GM18909 (cell line): Measurements from ENCODE around the gene SERTAD3.
"Not testable (repeated sequence)": the region's sequence is repeated elsewhere in the genome, so short reads cannot be mapped to it uniquely, and the experiment has no call there.

Experiments
- ATAC-seq: cut with Tn5 transposase; IDR thresholded peaks from one replicate; pipeline ENCODE4 v1.9.1; 2021; ENCODE audit warnings: mild to moderate bottlenecking; ENCODE audit not compliant: unreplicated experiment, poor library complexity

Gene SERTAD3

GRCh38 chr19:40428197-40428596 is 15.9 kb downstream of the SERTAD3 start:
- not testable (repeated sequence) for ATAC-seq

DNA sequence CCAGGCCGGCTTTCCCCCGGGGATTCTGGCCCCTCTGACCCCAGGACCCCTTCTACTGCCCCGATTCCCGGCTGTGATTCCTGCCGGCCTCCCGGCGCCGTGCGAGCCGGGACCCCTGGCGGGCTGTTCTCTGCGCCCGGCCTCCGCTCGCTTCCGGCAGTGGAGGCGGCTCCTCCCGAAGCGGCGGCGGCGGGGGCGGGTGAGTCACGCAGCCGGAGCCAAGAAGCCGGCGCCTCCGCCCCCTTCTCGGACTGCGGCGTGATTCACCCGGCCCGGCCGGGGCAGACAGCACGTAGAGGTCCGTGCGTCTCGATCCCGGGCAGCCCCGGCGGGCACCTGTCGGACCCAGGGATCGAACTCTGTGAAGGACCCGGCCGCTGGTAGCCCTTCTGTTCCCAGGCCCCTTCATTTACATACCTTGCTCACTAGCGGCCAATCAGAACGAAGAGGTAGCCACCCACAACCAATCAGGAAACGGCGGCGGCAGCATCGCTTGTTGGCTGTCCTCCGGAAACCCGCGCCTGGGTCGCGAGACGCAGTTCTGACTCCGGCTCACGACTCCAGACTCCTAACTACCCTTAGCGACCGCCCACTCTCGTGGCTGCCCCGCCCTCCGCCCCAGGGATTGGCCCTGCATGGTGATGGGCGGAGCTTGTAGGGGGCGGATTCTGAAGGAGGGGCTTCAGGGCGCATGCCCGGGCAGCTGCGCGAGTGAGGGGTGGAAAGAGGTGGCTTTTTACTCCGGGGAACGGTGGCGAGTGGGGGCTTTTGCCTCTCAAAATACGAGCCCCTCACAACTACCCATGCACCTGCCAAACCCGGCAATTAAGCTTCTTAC is 18.5 kb downstream of the SERTAD3 start, which contains the start of gene SERTAD1:
Gene SERTAD1, minus strand, starts transcription at position 543 of the 838 bp plus-strand sequence. CDS start 2,446 bp downstream, outside the sequence.
- peak; percentile 87 for ATAC-seq

DNA sequence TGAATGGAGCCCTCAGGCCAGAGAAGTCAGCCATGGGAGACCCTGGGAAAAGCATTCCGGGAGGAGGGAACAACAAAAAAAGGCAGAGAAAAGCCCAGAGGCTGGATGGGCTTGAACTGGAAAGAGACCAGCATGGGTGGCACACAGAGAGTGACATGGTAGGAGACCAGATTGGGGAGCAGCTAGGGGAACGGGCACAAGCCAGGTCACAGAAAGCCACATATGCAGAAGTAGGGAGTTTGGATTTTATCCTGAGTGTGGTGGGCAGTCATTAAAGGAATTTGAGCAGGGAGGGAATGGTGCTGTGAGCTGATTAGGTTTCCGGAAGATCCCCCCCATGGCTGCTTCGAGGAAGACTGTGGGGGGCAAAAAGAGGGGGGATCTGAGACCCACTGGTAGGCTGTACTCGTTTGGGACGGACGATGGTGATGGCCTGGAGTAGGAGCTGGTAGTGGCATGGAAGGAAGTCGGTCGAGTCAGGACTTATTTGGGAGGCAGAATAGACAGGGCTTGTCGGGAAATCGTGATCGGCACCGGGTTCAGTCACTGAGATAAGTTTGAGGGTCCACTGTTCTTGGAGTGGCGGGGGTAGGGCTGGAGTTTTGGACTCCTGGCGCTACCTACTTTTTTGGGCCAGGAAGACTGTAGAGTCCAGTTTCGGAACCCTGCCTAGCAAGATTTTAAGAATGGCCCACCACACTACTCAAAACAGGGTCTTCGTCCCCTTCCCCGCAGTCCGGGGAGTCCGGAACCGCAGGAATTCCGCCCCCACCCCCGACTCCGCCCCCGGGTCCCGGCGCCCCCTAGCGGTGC is 19.3 kb downstream of the SERTAD3 start:
- peak; percentile 1 for ATAC-seq

GRCh38 chr19:40423938-40424337 is 20.2 kb downstream of the SERTAD3 start:
- no peak for ATAC-seq

- no peak for ATAC-seq
Measured at GRCh38 chr19:40422748-40423566, 21.2 kb downstream of the SERTAD3 start.

DNA sequence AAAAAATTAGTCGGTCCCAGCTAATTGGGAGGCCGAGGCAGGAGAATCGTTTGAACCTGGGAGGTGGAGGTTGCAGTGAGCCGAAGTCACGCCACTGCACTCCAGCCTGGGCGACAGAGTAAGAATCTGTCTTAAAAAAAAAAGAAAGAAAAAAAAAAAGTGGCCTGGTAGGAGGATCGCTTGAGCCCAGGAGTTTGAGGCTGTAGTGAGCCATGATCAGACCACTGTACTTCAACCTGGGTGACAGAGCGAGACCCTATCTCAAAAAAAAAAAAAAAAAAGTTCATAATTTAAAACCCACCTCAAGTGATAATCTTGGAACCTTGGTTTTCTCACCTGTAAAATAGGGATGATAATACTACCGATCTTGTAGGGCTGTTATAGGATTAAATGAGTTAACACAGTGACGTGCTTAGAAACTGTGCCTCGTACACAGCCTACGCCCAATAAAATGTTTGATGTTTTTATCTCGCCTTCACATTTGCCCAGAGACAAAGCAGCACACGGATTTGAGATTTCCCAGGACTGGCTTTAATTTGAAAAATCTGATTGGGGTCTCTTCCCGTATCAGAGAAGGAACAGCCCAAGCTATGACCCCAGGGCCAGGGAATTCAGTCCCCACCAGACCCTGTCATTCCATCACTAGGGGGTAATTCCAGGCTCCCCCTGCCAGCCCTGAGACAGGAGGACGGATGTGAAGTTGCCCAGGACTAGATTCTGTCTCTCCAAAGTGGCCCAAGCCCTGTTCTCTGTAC is 22.0 kb downstream of the SERTAD3 start:
- no peak for ATAC-seq

DNA sequence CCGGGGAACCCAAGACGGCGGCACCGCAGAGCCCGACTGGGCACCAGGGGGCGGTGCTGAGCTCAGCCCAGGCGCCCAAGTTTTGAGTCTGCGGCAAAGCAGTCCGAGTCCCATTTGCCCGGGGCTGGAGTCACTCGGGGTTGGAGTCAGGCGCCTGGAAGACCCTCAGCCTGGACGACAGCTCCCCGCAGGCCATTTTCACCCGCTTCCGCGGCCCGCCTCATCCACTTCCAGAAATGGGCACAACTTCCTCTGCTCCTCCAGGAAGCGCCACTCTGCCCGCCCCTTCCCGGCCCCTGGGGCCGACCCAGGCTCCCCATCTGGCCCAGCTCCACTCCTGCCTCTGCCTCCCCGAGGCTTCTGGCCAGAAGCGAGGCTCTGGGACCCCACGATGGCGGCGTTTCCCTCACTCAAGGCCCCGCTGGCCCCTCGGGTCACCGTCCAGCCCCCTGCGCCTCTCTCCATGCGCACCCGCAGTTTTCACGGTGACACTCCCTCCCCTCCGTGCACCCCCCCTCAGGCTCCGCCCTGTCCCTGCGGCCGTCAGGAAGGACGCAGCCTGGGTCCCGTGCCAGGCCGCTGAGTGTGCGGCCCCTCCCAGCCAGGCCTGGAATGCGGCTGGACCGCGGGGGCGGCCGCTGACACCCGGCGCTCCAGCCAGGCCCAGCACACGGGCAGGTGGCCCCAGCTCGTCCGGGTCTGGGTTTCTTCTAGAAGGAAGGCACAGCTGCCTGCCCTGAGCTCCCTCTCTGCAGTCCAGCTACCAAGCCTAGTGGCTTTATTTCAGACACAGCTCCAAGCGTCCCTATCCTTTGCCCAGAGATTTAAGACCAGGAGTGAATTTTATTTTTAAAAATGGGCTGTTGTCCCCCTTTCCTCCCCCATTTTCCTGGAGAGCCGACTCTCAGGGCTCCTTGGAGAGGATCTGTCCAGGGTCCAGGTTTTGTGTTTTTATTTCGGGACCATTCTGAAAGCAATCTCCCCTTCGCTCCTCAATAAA is 23.1 kb downstream of the SERTAD3 start:
- ATAC-seq = peak; percentile 37

- ATAC-seq = no peak
Measured at GRCh38 chr19:40420451-40420765, 23.7 kb downstream of the SERTAD3 start.

- ATAC-seq = no peak
Measured at GRCh38 chr19:40419780-40420179, 24.4 kb downstream of the SERTAD3 start.

DNA sequence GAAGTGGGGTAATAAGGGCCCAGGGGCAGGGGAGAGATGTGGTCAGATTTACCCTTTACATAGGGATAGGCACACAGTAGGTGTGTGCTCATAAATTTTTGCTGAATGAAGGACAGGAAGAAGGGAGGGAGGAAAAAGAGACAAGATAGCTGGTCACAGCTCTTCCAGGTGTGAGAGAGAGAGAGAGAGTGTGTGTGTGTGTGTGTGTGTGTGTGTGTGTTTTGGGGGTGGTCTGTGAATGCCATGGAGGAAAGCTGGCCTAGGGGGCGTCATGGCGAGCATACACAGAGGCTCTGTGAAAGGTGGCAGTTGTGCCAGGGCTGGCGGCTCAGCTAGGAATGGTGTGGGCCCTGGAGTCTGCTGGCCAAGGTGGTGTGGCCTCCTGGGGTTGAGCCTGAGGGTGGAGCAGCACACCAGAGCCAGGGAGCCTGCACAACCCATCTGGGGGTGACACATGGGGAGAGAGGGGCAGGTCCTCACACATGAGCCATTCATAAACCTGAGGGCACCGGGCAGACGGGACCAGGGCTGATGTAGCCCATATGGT is 25.0 kb downstream of the SERTAD3 start:
- ATAC-seq = no peak

DNA sequence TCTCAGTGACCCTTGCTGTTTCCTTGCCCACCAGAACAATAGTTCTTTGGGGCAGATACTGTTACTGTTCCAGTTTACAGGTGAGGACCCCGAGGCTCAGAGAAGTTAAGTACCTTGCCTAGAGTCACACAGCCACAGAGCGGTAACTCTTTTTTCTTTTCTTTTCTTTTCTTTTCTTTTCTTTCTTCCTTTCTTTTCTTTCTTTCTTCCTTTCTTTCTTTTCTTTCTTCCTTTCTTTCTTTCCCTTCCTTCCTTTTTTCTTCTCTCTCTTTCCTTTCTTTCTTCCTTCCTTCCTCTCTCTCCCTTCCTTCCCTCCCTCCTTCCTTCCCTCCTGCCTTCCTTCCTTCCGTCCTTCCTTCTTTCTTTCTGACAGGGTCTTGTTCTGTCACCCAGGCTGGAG is 26.1 kb downstream of the SERTAD3 start:
- ATAC-seq = no peak

- ATAC-seq = no peak
Measured at GRCh38 chr19:40417643-40417981, 26.5 kb downstream of the SERTAD3 start.

- ATAC-seq = peak; percentile 24
Measured at GRCh38 chr19:40416918-40417642, 27.1 kb downstream of the SERTAD3 start.

DNA sequence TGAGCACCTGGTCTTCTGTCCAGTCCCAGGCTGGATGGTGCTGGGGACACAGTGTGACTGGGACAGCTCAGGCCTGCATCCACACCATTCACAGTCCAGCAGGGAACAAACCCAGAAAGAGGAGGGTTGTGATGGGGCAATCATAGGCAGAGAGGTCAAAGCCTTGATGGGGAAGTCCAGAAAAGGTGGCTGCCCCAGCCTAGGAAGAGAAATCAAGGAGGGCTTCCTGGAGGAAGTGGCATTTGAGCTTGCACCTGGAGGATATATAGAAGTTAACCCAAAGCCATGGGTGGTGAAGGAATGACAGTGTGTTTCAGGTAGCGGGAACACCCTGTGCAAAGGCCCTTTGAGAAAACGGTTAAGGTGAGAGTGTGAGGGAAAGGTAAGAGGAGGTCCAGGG is 28.4 kb downstream of the SERTAD3 start:
- no peak for ATAC-seq

DNA sequence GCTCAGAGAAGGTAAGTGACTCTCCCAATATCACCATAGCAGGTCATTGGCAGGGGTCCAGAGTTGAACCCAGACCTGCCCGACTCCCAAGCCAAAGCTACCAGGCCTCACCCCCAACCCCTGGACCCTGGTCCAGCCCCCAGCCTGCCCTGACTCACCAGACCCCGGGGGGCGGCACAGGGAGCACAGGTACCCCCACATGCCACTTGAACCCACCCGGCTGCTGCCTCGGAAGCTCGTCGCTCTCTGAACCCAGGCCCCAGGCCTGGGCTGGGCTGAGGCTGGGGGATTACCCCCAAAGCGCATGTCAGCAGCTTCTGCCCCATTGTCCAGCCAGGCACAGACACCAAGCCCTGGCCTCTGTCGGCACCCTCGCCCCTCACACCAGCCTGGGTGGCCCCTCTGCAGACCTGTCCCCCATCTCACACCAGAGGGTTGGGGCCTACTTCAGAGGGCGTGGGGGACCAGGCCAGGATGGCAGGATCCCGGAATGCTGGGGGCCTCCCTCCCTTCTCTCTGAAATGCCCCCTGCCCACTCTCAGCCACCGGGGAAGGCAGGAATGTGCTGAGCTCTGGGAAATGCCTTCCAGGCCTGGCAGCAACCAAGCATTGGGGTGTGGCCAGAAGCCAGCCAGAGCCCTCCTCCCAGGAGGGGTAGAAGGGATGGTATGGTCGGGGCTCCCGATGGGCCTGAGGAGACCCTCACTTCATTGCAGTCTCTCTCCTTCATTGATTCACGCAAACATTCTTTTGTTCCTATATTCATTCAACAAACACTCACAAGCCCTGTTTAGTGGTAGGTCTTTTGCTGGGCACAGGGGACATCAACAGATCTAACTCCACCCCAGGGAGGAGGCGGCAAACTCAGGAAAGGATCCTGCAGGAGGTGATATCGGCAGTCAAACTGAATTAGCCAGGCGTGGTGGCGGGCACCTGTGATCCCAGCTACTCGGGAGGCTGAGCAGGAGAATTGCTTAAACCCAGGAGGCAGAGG is 29.3 kb downstream of the SERTAD3 start:
- no peak for ATAC-seq

DNA sequence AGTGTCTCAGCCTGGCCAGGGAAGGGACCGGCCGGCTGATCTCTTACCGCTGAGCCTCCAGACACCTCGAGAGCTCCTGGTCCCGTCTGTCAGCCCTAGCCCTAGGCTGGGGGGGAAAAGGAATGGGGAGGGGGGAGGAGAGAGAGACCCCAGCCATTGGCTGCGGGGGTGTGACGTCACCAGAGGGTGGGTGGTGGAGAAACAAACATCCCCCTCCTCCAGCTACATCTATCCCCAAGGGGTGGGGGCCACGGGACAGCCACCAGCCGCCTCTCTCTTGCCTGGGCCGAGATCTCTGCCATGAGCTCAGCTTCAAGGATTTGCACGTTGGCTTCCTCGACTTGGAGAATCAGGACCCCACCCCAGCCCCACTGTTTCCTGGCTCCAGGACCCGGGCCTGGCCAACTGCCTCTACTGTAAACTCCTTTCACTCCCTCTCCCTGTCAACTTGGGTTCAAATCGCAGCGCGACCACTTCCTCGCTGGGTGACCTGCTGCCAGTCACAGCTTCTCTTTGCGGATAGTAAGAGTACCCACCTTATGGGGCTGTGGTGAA is 30.8 kb downstream of the SERTAD3 start, which contains the start of gene PRX:
Gene PRX, minus strand, starts transcription at position 88 of the 555 bp plus-strand sequence. CDS start 5,446 bp downstream, outside the sequence.
- no peak for ATAC-seq
